Hepatocyte (in vitro differentiated cells): Measurements from ENCODE around the gene SCART1.

Experiments used
- CTCF ChIP-seq: fragments of 200-600 bp; sonication (generic); IDR thresholded peaks from 2 replicates; pipeline ENCODE4 v1.5.1; 2016; ENCODE audit warnings: antibody characterized with exemption, mild to moderate bottlenecking; ENCODE audit not compliant: poor library complexity
- EZH2 ChIP-seq: fragments of 200-600 bp; sonication (generic); IDR thresholded peaks from 2 replicates; pipeline ENCODE4 v1.6.1; 2016; ENCODE audit warnings: antibody characterized with exemption, mild to moderate bottlenecking, borderline replicate concordance

DNA sequence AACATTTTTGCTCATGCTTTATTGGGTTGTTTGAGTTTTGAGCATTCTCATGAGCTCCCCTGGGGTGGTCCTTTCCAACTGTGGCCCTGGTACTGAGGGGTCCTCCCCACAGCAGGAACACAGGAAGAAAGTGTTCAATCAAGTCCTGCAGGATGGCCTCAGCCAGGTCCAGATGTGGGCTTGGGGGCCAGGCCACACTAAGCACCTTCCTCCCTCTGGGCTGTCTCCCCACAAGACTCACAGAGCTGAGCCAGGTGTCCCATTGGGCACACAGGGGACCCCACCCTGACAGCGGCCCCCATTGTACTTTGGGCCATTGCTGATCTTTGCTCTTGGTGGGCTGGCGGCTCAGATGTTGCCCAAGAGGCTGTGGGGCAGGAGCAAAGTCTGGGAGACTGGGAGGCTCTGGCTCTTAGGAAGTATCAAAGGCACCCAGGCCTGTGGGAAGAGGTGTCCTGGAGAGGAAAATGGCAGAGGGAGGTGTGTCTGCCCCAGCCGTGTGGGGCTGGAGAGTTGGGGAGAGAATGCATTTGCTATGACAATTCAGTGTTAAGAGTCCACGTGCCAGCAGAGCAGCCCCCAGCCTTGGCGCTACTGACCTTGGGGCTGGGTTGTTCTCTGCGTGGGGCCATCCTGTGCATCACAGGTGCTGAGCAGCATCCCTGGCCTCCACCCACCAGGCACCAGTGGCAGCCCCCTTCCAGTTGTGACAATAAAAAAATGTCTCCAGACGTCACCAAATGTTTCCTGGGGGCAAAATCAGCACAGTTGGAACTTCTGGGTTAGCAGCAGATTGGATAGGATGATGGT lies 17.8 kb downstream of the SCART1 start:
- TF ChIP-seq CTCF (no peak), EZH2 (no peak)
